OCI-M2 (cell line): ENCODE measurements around the gene AKIRIN1.
"Not testable (repeated sequence)": the region's sequence is repeated elsewhere in the genome, so short reads cannot be mapped to it uniquely, and the experiment has no call there.

Experiments used
- DNase-seq: peaks from one replicate; lab custom pipeline; 2025; ENCODE audit not compliant: unreplicated experiment; lab: John Stamatoyannopoulos, UW

The AKIRIN1 gene

DNA sequence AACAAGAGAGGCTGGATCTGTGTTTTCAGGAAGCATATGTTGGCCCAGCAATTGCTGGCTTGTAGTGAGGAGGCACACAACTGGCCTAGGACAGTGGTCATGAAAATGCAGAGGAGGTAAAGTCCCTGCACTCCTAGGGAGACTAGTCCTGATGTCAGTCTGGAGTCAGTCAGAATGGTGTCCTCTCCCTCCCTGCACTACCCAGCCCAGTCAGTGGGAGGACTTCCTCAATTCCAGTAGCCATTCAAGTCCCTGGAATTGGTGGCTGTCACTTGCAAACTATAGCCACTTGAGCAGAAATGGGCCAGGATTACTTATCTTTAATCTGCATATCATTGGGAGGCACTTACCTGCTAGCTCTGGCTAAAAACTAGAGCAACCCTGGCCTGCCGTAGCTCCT is 53.7 kb downstream of the AKIRIN1 start:
- DNase-seq = no peak

DNA sequence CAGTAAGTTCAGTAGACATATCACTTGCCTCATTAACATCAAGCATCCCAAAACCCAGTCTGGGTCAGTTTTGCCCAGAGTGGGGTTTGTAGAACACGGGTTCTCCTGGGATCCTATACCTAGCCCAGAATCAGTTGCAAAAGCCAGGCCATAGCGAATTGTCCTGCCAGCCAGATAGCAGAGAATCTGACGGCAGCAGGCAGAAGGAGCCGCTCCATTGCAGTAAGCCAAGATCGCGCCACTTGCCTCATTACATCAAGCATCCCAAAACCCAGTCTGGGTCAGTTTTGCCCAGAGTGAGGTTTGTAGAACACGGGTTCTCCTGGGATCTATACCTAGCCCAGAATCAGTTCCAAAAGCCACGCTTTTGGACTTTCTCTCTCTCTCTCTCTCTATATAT is 54.2 kb downstream of the AKIRIN1 start:
- DNase-seq = no peak

DNA sequence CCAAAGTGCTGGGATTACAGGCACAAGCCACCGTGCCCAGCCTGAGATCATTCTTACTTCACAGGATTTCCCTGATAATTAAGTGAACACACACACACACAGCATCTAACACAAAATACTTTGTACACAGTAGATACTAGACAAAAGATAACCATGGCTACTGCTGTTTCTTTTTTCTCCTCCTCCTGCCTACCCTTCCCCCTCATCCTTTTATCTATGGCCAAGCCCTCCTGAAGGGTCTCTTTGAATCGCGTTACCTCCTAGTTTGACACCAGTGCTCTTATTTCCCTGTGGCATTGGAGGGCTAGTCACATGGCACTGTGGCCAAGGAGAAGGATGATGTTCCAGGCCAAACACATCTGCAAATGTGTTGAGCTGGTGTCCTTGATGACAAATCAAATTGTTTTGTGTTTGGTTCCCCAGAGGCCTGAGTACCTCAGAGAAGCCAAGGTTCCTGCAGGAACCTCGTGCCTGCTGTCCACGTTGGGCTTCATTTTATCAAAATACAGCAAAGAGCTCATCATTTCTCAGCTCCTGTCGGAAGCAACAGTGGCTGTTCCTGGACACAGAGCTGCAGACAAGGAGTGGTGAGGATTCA is 55.6 kb downstream of the AKIRIN1 start:
- no peak for DNase-seq

DNA sequence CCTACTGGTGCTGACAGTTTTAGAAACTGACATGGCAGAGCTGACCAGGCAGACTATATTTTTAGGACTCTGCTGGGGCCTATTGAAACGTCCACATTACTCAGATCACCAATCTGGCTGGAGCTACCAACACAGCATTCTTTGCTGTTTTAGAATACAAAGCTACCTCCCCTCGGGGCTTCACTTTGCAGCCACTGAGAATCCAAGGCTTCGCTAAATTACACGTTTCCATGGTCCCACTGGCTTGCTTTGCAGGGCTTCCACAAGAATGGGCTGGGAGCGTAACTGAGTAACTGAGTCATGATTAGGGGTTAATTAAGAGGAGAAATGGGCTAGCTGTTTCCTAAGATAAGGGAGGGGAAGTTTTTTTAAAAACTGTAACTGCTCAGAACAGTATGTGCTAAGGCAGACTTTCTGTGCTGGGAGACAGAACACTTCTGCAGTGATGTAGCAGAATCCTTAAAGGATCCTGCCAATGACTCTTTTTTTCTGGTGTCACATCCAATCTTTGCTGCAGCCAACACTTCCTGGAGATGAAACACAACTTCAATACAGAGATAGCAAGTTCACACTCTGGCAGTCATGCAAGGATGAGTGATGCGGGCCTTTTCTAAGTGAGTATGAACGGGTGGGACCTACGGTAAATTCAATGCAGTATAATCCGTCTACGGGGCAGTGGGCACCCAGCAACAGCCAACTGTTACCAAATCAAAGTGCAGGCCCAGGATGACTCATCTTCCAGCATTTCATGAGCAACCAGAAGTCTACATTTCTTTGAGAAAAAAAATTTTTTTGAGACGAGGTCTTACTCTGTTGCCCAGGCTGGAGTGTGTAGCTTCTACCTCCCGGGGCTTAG is 56.5 kb downstream of the AKIRIN1 start:
- DNase-seq = no peak

DNA sequence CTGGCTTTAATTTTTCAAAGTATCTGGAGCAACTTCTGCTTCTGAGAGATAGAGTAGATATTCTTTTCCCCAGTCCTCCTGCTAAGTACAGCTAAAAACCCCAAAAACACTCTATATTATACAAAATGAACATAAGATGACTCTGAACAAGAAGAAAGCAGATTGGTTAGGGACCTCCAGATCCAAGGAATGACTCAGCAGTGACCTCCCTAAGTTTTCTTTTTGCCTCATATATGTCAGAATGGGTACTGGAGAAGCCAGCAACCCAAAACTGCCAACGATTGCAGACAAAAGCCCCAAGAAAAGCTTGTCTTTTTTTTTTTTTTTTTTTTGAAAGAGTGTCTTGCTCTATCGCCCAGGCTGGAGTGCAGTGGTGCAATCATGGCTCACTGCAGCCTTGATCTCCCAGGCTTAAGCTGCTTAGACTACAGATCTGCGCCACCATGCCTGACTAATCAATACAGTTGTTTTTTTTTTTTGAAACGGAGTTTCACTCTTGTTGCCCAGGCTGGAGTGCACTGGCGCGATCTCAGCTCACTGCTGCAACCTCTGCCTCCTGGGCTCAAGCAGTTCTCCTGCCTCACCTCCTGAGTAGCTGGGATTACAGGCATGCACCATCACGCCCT is 57.8 kb downstream of the AKIRIN1 start:
- no peak for DNase-seq

DNA sequence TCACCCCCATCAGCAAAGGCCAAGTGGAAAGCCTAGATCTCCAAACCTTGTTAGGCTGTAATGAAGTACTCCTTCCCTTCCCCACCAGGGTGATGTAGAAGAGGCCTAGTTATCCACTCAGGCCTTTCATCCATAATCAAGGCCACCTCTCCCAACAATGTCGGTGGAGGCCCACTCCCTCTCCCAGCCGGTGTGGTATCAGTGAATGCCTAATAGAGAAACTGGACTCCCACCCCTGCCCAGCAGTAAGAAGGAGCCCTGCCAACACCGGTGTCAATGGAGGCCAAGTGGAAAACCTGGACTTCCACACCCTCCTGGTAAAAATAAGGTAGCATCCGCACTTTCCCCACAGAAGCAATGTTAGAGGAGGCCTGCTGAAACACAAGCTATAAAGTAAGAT is 58.9 kb downstream of the AKIRIN1 start:
- DNase-seq = no peak

DNA sequence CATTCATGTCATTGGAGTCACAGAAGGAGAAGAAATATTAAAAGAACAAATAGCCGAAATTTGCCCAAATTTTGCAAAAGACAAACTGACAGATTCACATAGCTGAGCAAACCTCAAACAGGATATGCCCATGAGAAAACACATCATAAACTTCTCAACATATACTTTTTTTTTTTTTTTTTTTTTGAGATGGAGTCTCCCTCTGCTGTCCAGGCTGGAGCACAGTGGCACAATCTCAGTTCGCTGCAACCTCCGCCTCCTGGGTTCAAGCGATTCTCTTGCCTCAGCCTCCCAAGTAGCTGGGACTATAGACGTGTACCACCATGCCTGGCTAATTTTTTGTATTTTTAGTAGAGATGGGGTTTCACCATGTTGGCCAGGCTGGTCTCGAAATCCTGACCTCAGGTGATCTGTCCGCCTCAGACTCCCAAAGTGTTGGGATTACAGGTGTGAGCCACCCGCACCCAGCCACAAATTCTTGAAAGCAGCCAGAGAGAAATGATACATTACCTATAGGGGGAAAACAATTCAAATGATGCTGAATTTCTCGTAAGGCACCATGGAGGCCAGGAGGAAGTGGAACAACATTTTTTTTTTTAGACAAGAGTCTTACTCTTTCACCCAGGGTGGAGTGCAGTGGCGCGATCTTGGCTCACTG is 60.2 kb downstream of the AKIRIN1 start:
- DNase-seq = not testable (repeated sequence)

DNA sequence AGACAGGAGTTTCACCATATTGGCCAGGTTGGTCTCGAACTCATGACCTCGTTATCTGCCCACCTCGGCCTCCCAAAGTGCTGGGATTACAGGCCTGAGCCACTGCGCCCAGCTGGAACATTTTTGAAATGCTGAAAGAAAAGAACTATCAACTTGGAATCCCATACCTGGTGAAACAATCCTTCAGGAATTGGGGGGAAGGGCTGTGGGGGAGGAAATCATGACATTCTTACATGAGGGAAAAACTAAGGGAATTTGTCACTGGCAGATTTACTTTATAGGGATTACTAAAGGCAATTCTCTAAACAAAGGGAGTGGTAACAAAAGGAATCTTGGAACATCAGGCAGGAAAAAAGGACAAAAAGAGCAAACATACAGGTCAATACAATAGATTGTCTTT is 60.9 kb downstream of the AKIRIN1 start:
- no peak for DNase-seq

DNA sequence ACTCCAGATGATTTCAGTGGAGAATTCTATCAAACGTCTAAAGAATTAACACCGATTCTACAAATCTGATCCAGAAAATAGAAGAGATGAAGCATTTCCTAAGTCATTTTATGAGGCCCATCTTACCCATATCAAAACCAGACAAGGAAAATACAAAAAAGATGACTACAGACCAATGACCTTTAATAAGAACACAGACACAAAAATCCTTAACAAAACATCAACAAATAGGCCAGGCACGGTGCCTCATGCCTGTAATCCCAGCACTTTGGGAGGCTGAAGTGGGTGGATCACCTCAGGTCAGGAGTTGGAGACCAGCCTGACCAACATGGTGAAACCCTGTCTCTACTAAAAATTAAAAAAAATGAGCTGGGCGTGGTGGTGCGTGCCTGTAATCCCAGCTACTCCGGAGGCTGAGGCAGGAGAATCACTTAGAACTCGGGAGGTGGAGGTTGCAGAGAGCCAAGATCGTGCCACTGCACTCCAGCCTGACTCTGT is 64.2 kb downstream of the AKIRIN1 start:
- DNase-seq = not testable (repeated sequence)
